ENCODE results near the gene MCTP2. TPM values are rescaled to one million over a fixed set of nuclear protein-coding genes. Genes with fewer than 3 reads are reported as not detected.

The MCTP2 gene
- total RNA-seq, 1 experiment from 2014 or later = 0.15 TPM

GRCh38 chr15:94196531-94196930 lies 34.8 kb upstream of the MCTP2 start:
- no TSS peak for BruUV-seq (replicated peaks)
- intact Hi-C loops (cut with micrococcal nuclease; ENCODE audit: unreplicated experiment) (no loop called here), in situ Hi-C loops (cut with HindIII; ENCODE audit: low pct_unique_long_range_greater_than_20kb, low sequenced_read_pairs) (no loop called here)
- ChIA-PET POLR2A (no interaction called here), CTCF (no interaction called here)
- Histone ChIP-seq H3K9me3 (ENCODE audit: control insufficient read depth, insufficient read depth, low read depth, low read length) (no peaks in the 10 kb centered on the region), H3K27me3 (ENCODE audit: control insufficient read depth, insufficient read depth, low read length) (no peaks in the 10 kb centered on the region), H3K27ac (ENCODE audit: low read length) (no peak overlapping the region), H3K4me1 (ENCODE audit: control insufficient read depth, insufficient read depth, low read length) (no peaks in the 10 kb centered on the region), H3K4me3 (ENCODE audit: low read depth in 2 of 2, low read length in 2 of 2) (no peak overlapping the region), H3K36me3 (ENCODE audit: control insufficient read depth, insufficient read depth, low read length) (no peaks in the 10 kb centered on the region)
- no peak for DNase-seq (ENCODE audit: low read depth, low spot score)
- no peak for TF ChIP-seq POLR2AphosphoS5 (IDR thresholded peaks at IDR 0.05; ENCODE audit: low read depth, low read length)
- no peak for TF ChIP-seq REST (IDR thresholded peaks at IDR 0.05; ENCODE audit: insufficient read depth in 1 of 2, low read depth in 2 of 2, low read length in 1 of 2)
- TF ChIP-seq TCF7L2 (IDR thresholded peaks at IDR 0.05; ENCODE audit: low read depth, low read length) = no peak
- no peak for ATAC-seq

GRCh38 chr15:94198633-94199032 lies 32.7 kb upstream of the MCTP2 start:
- BruUV-seq (replicated peaks) = no TSS peak
- DNase-seq (ENCODE audit: low read depth, low spot score) (no peak), ATAC-seq (no peak)
- TF ChIP-seq SIN3A (IDR thresholded peaks at IDR 0.05; ENCODE audit: borderline replicate concordance, insufficient read depth, low read depth, low read length) (no peak), REST (IDR thresholded peaks at IDR 0.05; ENCODE audit: insufficient read depth in 1 of 2, low read depth in 2 of 2, low read length in 1 of 2) (no peak), TCF7L2 (IDR thresholded peaks at IDR 0.05; ENCODE audit: low read depth, low read length) (no peak), CTCF (IDR thresholded peaks at IDR 0.05) (no peak), POLR2AphosphoS5 (IDR thresholded peaks at IDR 0.05; ENCODE audit: low read depth, low read length) (no peak)
- Histone ChIP-seq H3K27me3 (ENCODE audit: control insufficient read depth, insufficient read depth, low read length) (no peaks in the 10 kb centered on the region), H3K9me3 (ENCODE audit: control insufficient read depth, insufficient read depth, low read depth, low read length) (no peaks in the 10 kb centered on the region), H3K27ac (ENCODE audit: low read length) (no peak overlapping the region), H3K4me1 (ENCODE audit: control insufficient read depth, insufficient read depth, low read length) (no peaks in the 10 kb centered on the region), H3K4me3 (ENCODE audit: low read depth in 2 of 2, low read length in 2 of 2) (no peak overlapping the region), H3K36me3 (ENCODE audit: control insufficient read depth, insufficient read depth, low read length) (no peaks in the 10 kb centered on the region)
- ChIA-PET POLR2A (no interaction called here), CTCF (no interaction called here)
- intact Hi-C loops (cut with micrococcal nuclease; ENCODE audit: unreplicated experiment) = no loop called here
- in situ Hi-C loops (cut with HindIII; ENCODE audit: low pct_unique_long_range_greater_than_20kb, low sequenced_read_pairs) = no loop called here

Measured in Panc1 (cell line).